ENCODE results near the gene NAA80. TPM values are rescaled to one million over a fixed set of nuclear protein-coding genes. Genes with fewer than 3 reads are reported as not detected.

Gene NAA80
- total RNA-seq, 1 donor from 2014 or later: 38.8 TPM

GRCh38 chr3:50323092-50323600 lies 23.9 kb upstream of the NAA80 start:
- no peak for TF ChIP-seq CTCF (IDR thresholded peaks at IDR 0.05)
- intact Hi-C loops (cut with DNase I): no loop called here
- Histone ChIP-seq H3K4me1 (peaks cover 12 to 37% of the 10 kb centered on the region in 2 donors), H3K4me3 (no peak overlapping the region), H3K36me3 (peaks cover 0 to 22% of the 10 kb centered on the region in 2 donors), H3K27me3 (no peaks in the 10 kb centered on the region), H3K27ac (peak overlapping the region; percentile 92 to 93), H3K9me3 (no peaks in the 10 kb centered on the region)
- DNase-seq (ENCODE audit: low spot score in 2 of 2): peak in 1 of 2 donors; percentile 67

GRCh38 chr3:50322386-50323091 lies 23.3 kb upstream of the NAA80 start, which contains the start of gene HYAL2:
TSS of gene HYAL2 (minus strand) at chr3:50322745. CDS start at chr3:50320489, 2,256 bp downstream.
- DNase-seq (ENCODE audit: low spot score in 2 of 2): peak in 1 of 2 donors; percentile 70
- Histone ChIP-seq H3K27me3 (no peaks in the 10 kb centered on the region), H3K4me3 (peak within 1 kb of the TSS; percentile 66 to 81), H3K27ac (peak within 1 kb of the TSS; percentile 92 to 93), H3K4me1 (peaks cover 12 to 36% of the 10 kb centered on the region in 2 donors), H3K36me3 (peaks cover 0 to 25% of the 10 kb centered on the region in 2 donors), H3K9me3 (no peaks in the 10 kb centered on the region)
- intact Hi-C loops (cut with DNase I): no loop called here
- no peak for TF ChIP-seq CTCF (IDR thresholded peaks at IDR 0.05)

GRCh38 chr3:50322115-50322385 lies 22.8 kb upstream of the NAA80 start:
- peaks cover 10 to 31% of the 10 kb centered on the region in 2 donors for H3K4me1 ChIP-seq
- no peak for TF ChIP-seq CTCF (IDR thresholded peaks at IDR 0.05)
- peak overlapping the region; percentile 92 to 93 for H3K27ac ChIP-seq
- intact Hi-C loops (cut with DNase I): no loop called here
- H3K4me3 ChIP-seq: peak overlapping the region; percentile 66 to 81
- H3K27me3 ChIP-seq: no peaks in the 10 kb centered on the region
- peaks cover 0 to 26% of the 10 kb centered on the region in 2 donors for H3K36me3 ChIP-seq
- DNase-seq (ENCODE audit: low spot score in 2 of 2): no peak
- H3K9me3 ChIP-seq: no peaks in the 10 kb centered on the region

- H3K4me1 ChIP-seq: peaks cover 8 to 28% of the 10 kb centered on the region in 2 donors
- peaks cover 0 to 31% of the 10 kb centered on the region in 2 donors for H3K36me3 ChIP-seq
- intact Hi-C loops (cut with DNase I): loop anchor here (1.0 kb wide), 1 partner anchor 22 kb away; the partner anchor contains the start of genes HYAL3 and NAA80
Observed at GRCh38 chr3:50321336-50322114, 22.3 kb upstream of the NAA80 start.

More at GRCh38 chr3:50321336-50322114, 22.3 kb upstream of the NAA80 start:
- peak overlapping the region; percentile 92 to 93 for H3K27ac ChIP-seq
- peak overlapping the region; percentile 66 to 81 for H3K4me3 ChIP-seq
- H3K9me3 ChIP-seq: no peaks in the 10 kb centered on the region
- DNase-seq (ENCODE audit: low spot score in 2 of 2): peak in 1 of 2 donors; percentile 94
- TF ChIP-seq CTCF (IDR thresholded peaks at IDR 0.05): peak; percentile 26 to 63 (median 44)
- H3K27me3 ChIP-seq: no peaks in the 10 kb centered on the region
